NAMALWA (cell line): ENCODE data around the gene ADISSP.

ENCODE experiments used
- DNase-seq: peaks from one replicate; pipeline ENCODE4 v3.0.0-alpha.2; 2015; ENCODE audit warnings: low spot score

ADISSP gene

GRCh38 chr20:3755269-3755668, 12.3 kb downstream of the ADISSP start:
- DNase-seq, result no peak

- no peak for DNase-seq
Observed at GRCh38 chr20:3754276-3754630, 13.3 kb downstream of the ADISSP start.

- no peak for DNase-seq
Observed at GRCh38 chr20:3753501-3754275, 13.9 kb downstream of the ADISSP start.

GRCh38 chr20:3753098-3753497, 14.5 kb downstream of the ADISSP start:
- DNase-seq, result peak; percentile 69

GRCh38 chr20:3752386-3752759, 15.2 kb downstream of the ADISSP start:
- no peak for DNase-seq

- DNase-seq, result no peak
Observed at GRCh38 chr20:3751675-3752385, 15.7 kb downstream of the ADISSP start.

GRCh38 chr20:3751305-3751674, 16.3 kb downstream of the ADISSP start:
- no peak for DNase-seq

GRCh38 chr20:3749689-3750531, 17.6 kb downstream of the ADISSP start:
- DNase-seq, result no peak

- no peak for DNase-seq
Observed at GRCh38 chr20:3749087-3749688, 18.4 kb downstream of the ADISSP start.

GRCh38 chr20:3748073-3748472, 19.5 kb downstream of the ADISSP start:
- DNase-seq, result no peak

- no peak for DNase-seq
Observed at GRCh38 chr20:3747471-3747870, 20.1 kb downstream of the ADISSP start.

- DNase-seq, result no peak
Observed at GRCh38 chr20:3745686-3746173, 21.8 kb downstream of the ADISSP start.

GRCh38 chr20:3744806-3745685, 22.5 kb downstream of the ADISSP start:
- peak; percentile 79 for DNase-seq

- no peak for DNase-seq
Observed at GRCh38 chr20:3744037-3744436, 23.5 kb downstream of the ADISSP start.

- no peak for DNase-seq
Observed at GRCh38 chr20:3743251-3743650, 24.3 kb downstream of the ADISSP start.

GRCh38 chr20:3741836-3742458, 25.6 kb downstream of the ADISSP start:
- no peak for DNase-seq

GRCh38 chr20:3740615-3741301, 26.8 kb downstream of the ADISSP start:
- no peak for DNase-seq

GRCh38 chr20:3739926-3740451, 27.6 kb downstream of the ADISSP start:
- DNase-seq, result no peak

- no peak for DNase-seq
Observed at GRCh38 chr20:3739054-3739925, 28.3 kb downstream of the ADISSP start.
